22Rv1 (cell line): ENCODE measurements around the gene TFG.

Source experiments
- CTCF ChIP-seq: fragments of 450-650 bp; IDR thresholded peaks from 2 replicates; pipeline ENCODE4 v1.5.1; 2017; ENCODE audit warnings: mild to moderate bottlenecking
- ZFX ChIP-seq: fragments of 450-650 bp; IDR thresholded peaks from 2 replicates; pipeline ENCODE4 v1.6.1; 2017; ENCODE audit warnings: antibody characterized with exemption, borderline replicate concordance

GRCh38 chr3:100710261-100710968, 1.1 kb downstream of the TFG start:
- TF ChIP-seq CTCF = peak; percentile 40
- no peak for TF ChIP-seq ZFX
